ENCODE results near the gene OXA1L. TPM values are rescaled to one million over a fixed set of nuclear protein-coding genes. Genes with fewer than 3 reads are reported as not detected.
"Not testable (repeated sequence)": the region's sequence is repeated elsewhere in the genome, so short reads cannot be mapped to it uniquely, and the experiment has no call there.

Gene OXA1L
- total RNA-seq, 1 donor from 2014 or later = 62.8 TPM

DNA sequence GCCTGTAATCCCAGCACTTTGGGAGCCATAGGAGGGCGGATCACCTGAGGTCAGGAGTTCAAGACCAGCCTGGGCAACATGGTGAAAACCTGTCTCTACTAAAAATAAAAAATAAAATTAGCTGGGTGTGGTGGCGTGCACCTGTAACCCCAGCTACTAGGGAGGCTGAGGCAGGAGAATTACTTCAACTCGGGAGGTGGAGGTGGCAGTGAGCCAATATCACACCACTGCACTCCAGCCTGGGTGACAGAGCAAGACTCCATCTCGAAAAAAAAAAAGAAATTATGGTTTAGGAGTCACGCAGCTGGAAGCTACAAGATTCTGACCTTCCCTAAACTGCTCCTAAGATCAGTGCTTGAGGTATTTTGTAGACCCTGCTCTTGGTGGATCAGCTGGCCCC, 27.1 kb downstream of the OXA1L start:
- ATAC-seq; DNase-seq (ENCODE audit: low spot score); intact Hi-C loops (cut with DNase I): not testable (repeated sequence)

- ATAC-seq (no peak), DNase-seq (ENCODE audit: low spot score) (no peak)
- intact Hi-C loops (cut with DNase I) = no loop called here
Observed at GRCh38 chr14:22793976-22794375, 27.5 kb downstream of the OXA1L start.

DNA sequence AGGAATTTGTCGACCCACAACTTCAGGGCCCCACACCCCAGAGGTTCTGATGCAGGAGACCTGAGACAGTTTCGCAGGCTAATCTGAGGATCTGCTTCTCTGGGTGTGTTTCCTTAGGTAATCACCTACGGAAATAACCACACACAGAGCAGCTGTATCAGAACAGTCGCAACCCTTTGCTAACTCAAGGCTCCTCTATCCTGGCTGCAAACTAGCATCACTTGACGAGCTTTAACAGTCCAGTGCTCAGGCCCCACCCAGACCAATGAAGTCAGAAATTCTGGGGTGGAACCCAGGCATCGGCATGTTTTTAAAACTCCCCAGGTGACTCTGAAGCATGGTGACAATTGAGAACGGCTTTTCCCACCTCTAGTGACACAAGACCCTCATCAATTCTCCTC, 28.1 kb downstream of the OXA1L start:
- intact Hi-C loops (cut with DNase I) = no loop called here
- DNase-seq (ENCODE audit: low spot score) (no peak), ATAC-seq (no peak)

- DNase-seq (ENCODE audit: low spot score) (no peak), ATAC-seq (no peak)
- intact Hi-C loops (cut with DNase I) = no loop called here
Observed at GRCh38 chr14:22796087-22796707, 29.7 kb downstream of the OXA1L start.

GRCh38 chr14:22797017-22797917, 30.8 kb downstream of the OXA1L start:
- ATAC-seq = no peak
- intact Hi-C loops (cut with DNase I) = no loop called here

GRCh38 chr14:22798528-22798927, 32.0 kb downstream of the OXA1L start:
- ATAC-seq = no peak
- intact Hi-C loops (cut with DNase I) = no loop called here

More at GRCh38 chr14:22797017-22797917, 30.8 kb downstream of the OXA1L start:
- DNase-seq (ENCODE audit: low spot score) = no peak

GRCh38 chr14:22800346-22800745, 33.9 kb downstream of the OXA1L start:
- DNase-seq (ENCODE audit: low spot score) = no peak
- intact Hi-C loops (cut with DNase I) = no loop called here
- ATAC-seq = no peak

More at GRCh38 chr14:22798528-22798927, 32.0 kb downstream of the OXA1L start:
- DNase-seq (ENCODE audit: low spot score) = no peak

DNA sequence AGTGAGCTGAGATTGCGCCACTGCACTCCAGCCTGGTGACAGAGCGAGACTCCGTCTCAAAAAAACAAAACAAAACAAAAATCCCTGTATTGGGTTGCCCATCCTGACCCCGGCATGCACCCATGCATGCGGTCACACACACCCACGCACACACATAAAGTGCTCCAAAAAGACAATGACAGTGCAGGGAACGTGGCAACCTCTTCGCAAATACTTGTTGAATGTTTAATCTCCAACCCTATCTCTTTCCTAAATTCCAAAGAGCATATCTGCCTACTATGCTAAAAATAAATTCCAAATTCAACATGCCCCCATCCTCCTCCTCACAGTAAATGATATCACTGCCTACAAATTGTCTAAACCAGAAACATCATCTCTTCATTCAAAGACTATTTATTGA, 35.2 kb downstream of the OXA1L start:
- intact Hi-C loops (cut with DNase I) = no loop called here
- ATAC-seq (no peak), DNase-seq (ENCODE audit: low spot score) (no peak)

DNA sequence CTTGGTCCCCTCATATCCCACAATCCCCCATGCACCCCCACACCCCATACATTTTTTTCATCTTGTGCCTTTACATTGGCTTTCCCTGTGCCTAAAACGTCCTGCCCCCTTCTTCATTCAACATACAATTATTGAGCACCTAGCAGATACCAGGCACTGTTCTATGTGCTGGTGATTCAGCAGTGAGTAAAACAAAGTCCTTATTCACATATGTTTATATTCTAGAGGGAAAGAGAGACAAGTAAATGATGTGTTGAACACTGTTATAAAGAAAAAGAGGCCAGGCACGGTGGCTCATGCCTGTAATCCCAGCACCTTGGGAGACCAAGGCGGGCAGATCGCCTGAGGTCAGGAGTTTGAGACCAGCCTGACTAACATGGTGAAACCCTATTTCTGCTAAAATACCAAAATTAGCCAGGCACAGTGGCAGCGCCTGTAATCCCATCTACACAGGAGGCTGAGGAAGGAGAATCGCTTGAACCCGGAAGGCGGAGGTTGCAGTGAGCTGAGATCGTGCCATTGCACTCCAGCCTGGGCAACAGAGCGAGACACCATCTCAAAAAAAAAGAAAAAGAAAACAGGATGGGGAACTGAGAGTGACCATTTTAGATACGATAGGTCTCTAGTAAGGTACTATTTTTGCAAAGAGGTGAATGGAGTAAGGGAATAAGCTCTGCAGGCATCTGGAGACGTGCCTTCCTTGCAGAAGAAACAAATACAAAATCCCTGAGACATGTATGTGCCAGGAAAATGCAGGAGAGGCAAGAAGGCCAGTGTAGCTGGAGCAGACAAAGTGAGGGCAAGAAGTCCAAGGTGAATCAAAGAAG, 36.6 kb downstream of the OXA1L start:
- intact Hi-C loops (cut with DNase I) = no loop called here
- no peak for DNase-seq (ENCODE audit: low spot score)

GRCh38 chr14:22803687-22803974, 37.1 kb downstream of the OXA1L start:
- ATAC-seq = no peak
- intact Hi-C loops (cut with DNase I) = no loop called here
- no peak for DNase-seq (ENCODE audit: low spot score)

More for the DNA sequence above, 36.6 kb downstream of the OXA1L start:
- no peak for ATAC-seq

GRCh38 chr14:22805235-22805634, 38.7 kb downstream of the OXA1L start:
- ATAC-seq; intact Hi-C loops (cut with DNase I); DNase-seq (ENCODE audit: low spot score): not testable (repeated sequence)

GRCh38 chr14:22807432-22808087, 41.1 kb downstream of the OXA1L start:
- ATAC-seq (no peak), DNase-seq (ENCODE audit: low spot score) (no peak)
- intact Hi-C loops (cut with DNase I) = no loop called here

DNA sequence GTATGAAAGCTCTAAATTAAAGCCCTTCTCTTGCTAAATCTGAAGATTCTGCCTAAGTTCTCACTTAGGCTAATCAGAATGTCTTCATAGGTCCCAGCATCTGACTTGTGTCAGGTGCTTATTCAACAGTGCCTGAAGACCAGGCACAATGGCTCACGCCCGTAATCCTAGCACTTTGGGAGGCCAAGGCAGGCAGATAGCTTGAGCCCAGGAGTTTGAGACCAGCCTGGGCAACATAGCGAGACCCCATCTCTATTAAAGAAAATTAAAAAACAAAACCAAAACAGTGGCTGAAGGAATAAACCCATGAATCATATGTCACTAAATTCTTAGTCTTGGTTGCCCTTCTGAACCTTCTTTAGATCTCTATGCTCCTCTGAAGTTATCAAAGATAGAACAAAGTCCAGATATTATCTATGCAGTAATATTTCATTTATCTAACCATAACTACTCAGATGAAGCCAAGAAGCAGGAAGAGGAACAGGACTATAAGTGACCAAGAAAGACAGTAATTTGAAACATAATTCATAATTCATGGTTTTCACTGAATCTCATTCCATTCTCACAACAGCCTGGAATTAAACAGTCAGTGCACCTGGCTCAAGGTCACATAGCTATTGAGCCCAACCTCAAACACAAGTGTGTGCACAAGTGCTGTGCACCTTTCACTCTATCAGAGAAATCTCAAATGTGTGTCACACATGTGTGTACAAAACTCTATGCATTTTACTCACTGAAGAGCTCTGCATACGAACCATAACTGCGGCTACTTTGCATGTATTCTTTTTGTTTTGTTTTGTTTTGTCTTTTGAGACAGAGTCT, 42.1 kb downstream of the OXA1L start:
- DNase-seq (ENCODE audit: low spot score) = no peak
- no peak for ATAC-seq
- intact Hi-C loops (cut with DNase I) = no loop called here

DNA sequence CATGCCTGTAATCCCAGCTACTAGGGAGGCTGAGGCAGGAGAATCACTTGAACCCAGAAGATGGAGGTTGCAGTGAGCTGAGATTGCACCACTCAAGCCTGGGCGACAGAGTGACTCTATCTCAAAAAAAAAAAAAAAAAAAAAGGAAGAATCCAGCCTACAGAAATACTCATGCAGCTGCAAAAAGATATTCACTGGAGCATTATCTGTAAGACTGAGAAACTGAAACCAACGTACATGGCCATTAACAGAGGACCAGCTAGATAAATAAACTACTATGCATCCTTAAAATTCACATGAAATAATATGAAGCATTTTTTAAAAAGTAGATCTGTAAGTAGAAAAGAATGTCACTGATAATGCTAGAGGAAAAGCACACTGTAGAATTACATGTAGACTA, 45.2 kb downstream of the OXA1L start:
- intact Hi-C loops (cut with DNase I) = no loop called here
- no peak for DNase-seq (ENCODE audit: low spot score)
- ATAC-seq = no peak

GRCh38 chr14:22812744-22813143, 46.3 kb downstream of the OXA1L start:
- no peak for ATAC-seq
- intact Hi-C loops (cut with DNase I) = no loop called here
- DNase-seq (ENCODE audit: low spot score) = no peak

GRCh38 chr14:22813145-22813544, 46.7 kb downstream of the OXA1L start:
- ATAC-seq (no peak), DNase-seq (ENCODE audit: low spot score) (no peak)
- intact Hi-C loops (cut with DNase I) = no loop called here

DNA sequence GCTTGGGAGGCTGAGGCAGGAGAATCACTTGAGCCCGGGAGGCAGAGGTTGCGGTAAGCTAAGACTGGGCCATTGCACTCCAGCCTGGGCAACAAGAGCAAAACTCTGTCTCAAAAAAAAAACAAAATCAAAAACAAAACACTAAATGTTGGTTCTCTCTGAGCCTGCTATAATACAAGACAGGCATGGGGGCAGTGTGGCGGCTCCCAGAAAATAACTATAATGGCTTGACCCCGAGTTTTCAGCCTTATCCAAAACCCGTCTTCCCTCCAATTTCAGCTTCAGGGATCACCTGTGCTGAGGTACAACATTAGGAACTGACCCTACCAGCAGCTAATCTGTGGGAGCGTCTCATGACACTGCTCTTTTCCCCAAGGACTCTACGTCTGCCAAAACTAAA, 47.9 kb downstream of the OXA1L start:
- DNase-seq (ENCODE audit: low spot score) (no peak), ATAC-seq (no peak)
- intact Hi-C loops (cut with DNase I) = no loop called here

- no peak for DNase-seq (ENCODE audit: low spot score)
- no peak for ATAC-seq
- intact Hi-C loops (cut with DNase I) = no loop called here
Observed at GRCh38 chr14:22814941-22815713, 48.6 kb downstream of the OXA1L start, which contains the start of gene SLC7A7. Gene SLC7A7 (minus strand): TSS chr14:22815435. CDS start chr14:22813398, 2,037 bp downstream.

Data from sciatic nerve (tissue), 2 donors.